Suprapubic skin (tissue), 4 donors: Measurements from ENCODE around the gene MARCHF3. TPM values are rescaled to one million over a fixed set of nuclear protein-coding genes. Genes with fewer than 3 reads are reported as not detected.
"Not testable (repeated sequence)": the region's sequence is repeated elsewhere in the genome, so short reads cannot be mapped to it uniquely, and the experiment has no call there.

Experiments
- DNase-seq, 2 donors: peaks; one replicate each; pipeline ENCODE4 v3.0.0-alpha.2; 2019; ENCODE audit warnings: low spot score in 2 of 2
- H3K27ac ChIP-seq: fragments of 200-600 bp; sonication (generic); one replicate; pipeline ENCODE4 v1.5.1; 2019
- H3K27me3 ChIP-seq: fragments of 200-600 bp; sonication (generic); one replicate; pipeline ENCODE4 v1.5.1; 2019
- H3K36me3 ChIP-seq: fragments of 200-600 bp; sonication (generic); one replicate; pipeline ENCODE4 v1.5.1; 2019
- H3K4me1 ChIP-seq: fragments of 200-600 bp; sonication (generic); one replicate; pipeline ENCODE4 v1.5.1; 2019
- H3K4me3 ChIP-seq: fragments of 200-600 bp; sonication (generic); one replicate; pipeline ENCODE4 v1.5.1; 2019; ENCODE audit warnings: mild to moderate bottlenecking
- H3K9me3 ChIP-seq: fragments of 200-600 bp; sonication (generic); one replicate; pipeline ENCODE4 v1.5.1; 2019
- CTCF ChIP-seq, 2 donors: fragments of 200-600 bp in 1 of 2; fragments of 450-650 bp in 1 of 2; sonication (generic) in 1 of 2; IDR thresholded peaks; one replicate each; pipeline ENCODE4 v1.5.1; 2016 to 2019; ENCODE audit warnings: antibody characterized with exemption in 2 of 2, mild to moderate bottlenecking in 1 of 2, moderate library complexity in 1 of 2
- EP300 ChIP-seq: sonication (generic); formaldehyde crosslinking; IDR thresholded peaks from one replicate; pipeline ENCODE4 v1.6.1; 2017; ENCODE audit warnings: antibody characterized with exemption
- POLR2A ChIP-seq, 2 donors: fragments of 450-650 bp; IDR thresholded peaks; one replicate each; pipeline ENCODE4 v1.6.1; 2017; ENCODE audit warnings: antibody characterized with exemption in 2 of 2, mild to moderate bottlenecking in 2 of 2, moderate library complexity in 2 of 2
- POLR2AphosphoS5 ChIP-seq, 3 donors: sonication (generic); formaldehyde crosslinking; IDR thresholded peaks; one replicate each; pipeline ENCODE4 v1.6.1; 2017; ENCODE audit warnings: antibody characterized with exemption in 3 of 3
- WGBS: methylation state at CpG from one replicate; pipeline ENCODE4 v1.1.5; 2018; 5-methylcytosine and 5-hydroxymethylcytosine counted together
- total RNA-seq, 4 donors: library from RNA; depleted of rRNA; stranded (reverse); fragments of >200 nt; gene quantifications; one replicate each; pipeline ENCODE4 v1.1.0, GENCODE V29; 2016

Gene MARCHF3
- total RNA-seq, 4 donors from 2014 or later, result 13.9 to 34.8 (median 27.0) TPM

GRCh38 chr5:127056896-127057295 lies 26.5 kb upstream of the MARCHF3 start:
- Histone ChIP-seq H3K9me3 (no peaks in the 10 kb centered on the region), H3K4me3 (no peak overlapping the region), H3K4me1 (no peaks in the 10 kb centered on the region), H3K27ac (no peak overlapping the region), H3K27me3 (no peaks in the 10 kb centered on the region), H3K36me3 (peaks cover 6% of the 10 kb centered on the region)
- TF ChIP-seq EP300 (no peak), POLR2AphosphoS5 (IDR thresholded peaks at IDR 0.05) (no peak), POLR2A (IDR thresholded peaks at IDR 0.05) (no peak), CTCF (IDR thresholded peaks at IDR 0.05) (no peak)
- 55% methylated on average over 2 of the region's 2 CpGs for WGBS
- DNase-seq, result no peak

- Histone ChIP-seq H3K27me3 (no peaks in the 10 kb centered on the region), H3K4me1 (no peaks in the 10 kb centered on the region), H3K9me3 (no peaks in the 10 kb centered on the region), H3K4me3 (no peak overlapping the region), H3K27ac (no peak overlapping the region), H3K36me3 (peaks cover 6% of the 10 kb centered on the region)
- TF ChIP-seq POLR2A (IDR thresholded peaks at IDR 0.05), result no peak
- WGBS, result 93% methylated on average over 3 of the region's 3 CpGs
- no peak for DNase-seq
Measured at GRCh38 chr5:127055880-127056653, 25.7 kb upstream of the MARCHF3 start.

GRCh38 chr5:127053551-127053950 lies 23.2 kb upstream of the MARCHF3 start:
- H3K36me3 ChIP-seq, H3K4me1 ChIP-seq, DNase-seq, H3K27me3 ChIP-seq, H3K4me3 ChIP-seq, H3K27ac ChIP-seq, H3K9me3 ChIP-seq: not testable (repeated sequence)
- 94% methylated on average over 6 of the region's 6 CpGs for WGBS

- 93% methylated on average over 3 of the region's 3 CpGs for WGBS
- H3K36me3 ChIP-seq, result peaks cover 6% of the 10 kb centered on the region
- no peaks in the 10 kb centered on the region for H3K4me1 ChIP-seq
- H3K4me3 ChIP-seq, result no peak overlapping the region
- no peak for TF ChIP-seq EP300
- no peak for TF ChIP-seq POLR2A (IDR thresholded peaks at IDR 0.05)
- no peak for TF ChIP-seq CTCF (IDR thresholded peaks at IDR 0.05)
- no peak for TF ChIP-seq POLR2AphosphoS5 (IDR thresholded peaks at IDR 0.05)
- no peaks in the 10 kb centered on the region for H3K9me3 ChIP-seq
- no peak for DNase-seq
- H3K27ac ChIP-seq, result no peak overlapping the region
- no peaks in the 10 kb centered on the region for H3K27me3 ChIP-seq
Measured at GRCh38 chr5:127053049-127053448, 22.7 kb upstream of the MARCHF3 start.

- no peak overlapping the region for H3K4me3 ChIP-seq
- no peak overlapping the region for H3K27ac ChIP-seq
- H3K4me1 ChIP-seq, result no peaks in the 10 kb centered on the region
- H3K9me3 ChIP-seq, result no peaks in the 10 kb centered on the region
- peaks cover 6% of the 10 kb centered on the region for H3K36me3 ChIP-seq
- WGBS, result 80% methylated on average over 1 of the region's 1 CpG
- TF ChIP-seq EP300 (no peak), CTCF (IDR thresholded peaks at IDR 0.05) (no peak), POLR2A (IDR thresholded peaks at IDR 0.05) (no peak), POLR2AphosphoS5 (IDR thresholded peaks at IDR 0.05) (no peak)
- H3K27me3 ChIP-seq, result no peaks in the 10 kb centered on the region
- DNase-seq, result no peak
Measured at GRCh38 chr5:127051591-127051990, 21.2 kb upstream of the MARCHF3 start.

GRCh38 chr5:127046343-127047072 lies 16.1 kb upstream of the MARCHF3 start:
- H3K9me3 ChIP-seq, result no peaks in the 10 kb centered on the region
- DNase-seq, result no peak
- H3K4me3 ChIP-seq, result no peak overlapping the region
- peaks cover 1% of the 10 kb centered on the region for H3K4me1 ChIP-seq
- TF ChIP-seq EP300 (no peak), CTCF (IDR thresholded peaks at IDR 0.05) (no peak), POLR2A (IDR thresholded peaks at IDR 0.05) (no peak), POLR2AphosphoS5 (IDR thresholded peaks at IDR 0.05) (no peak)
- 83% methylated on average over 4 of the region's 4 CpGs for WGBS
- H3K27me3 ChIP-seq, result no peaks in the 10 kb centered on the region
- no peaks in the 10 kb centered on the region for H3K36me3 ChIP-seq
- no peak overlapping the region for H3K27ac ChIP-seq
